Keratinocyte (primary cell): ENCODE measurements around the gene ANKRD13A.

ENCODE experiments used
- EZH2 ChIP-seq: IDR thresholded peaks from one replicate; pipeline ENCODE4 v1.6.1; 2012; ENCODE audit warnings: inconsistent platforms, mild to moderate bottlenecking, low read length, moderate library complexity
- TF ChIP-seq, protein P1 (sequence below), 3 experiments: IDR thresholded peaks in 1 of 3; conservative IDR thresholded peaks in 1 of 3; optimal IDR thresholded peaks in 1 of 3; 2 replicates in 2 of 3; 3 replicates in 1 of 3; pipeline versions ENCODE3 to v1.5.1; 2011; ENCODE audit warnings: low read length in 3 of 3, mild to moderate bottlenecking in 3 of 3, moderate library complexity in 2 of 3, control low read depth in 1 of 3, inconsistent platforms in 1 of 3; ENCODE audit not compliant: insufficient read depth in 2 of 3; ENCODE audit errors: extremely low read depth in 1 of 3

DNA sequence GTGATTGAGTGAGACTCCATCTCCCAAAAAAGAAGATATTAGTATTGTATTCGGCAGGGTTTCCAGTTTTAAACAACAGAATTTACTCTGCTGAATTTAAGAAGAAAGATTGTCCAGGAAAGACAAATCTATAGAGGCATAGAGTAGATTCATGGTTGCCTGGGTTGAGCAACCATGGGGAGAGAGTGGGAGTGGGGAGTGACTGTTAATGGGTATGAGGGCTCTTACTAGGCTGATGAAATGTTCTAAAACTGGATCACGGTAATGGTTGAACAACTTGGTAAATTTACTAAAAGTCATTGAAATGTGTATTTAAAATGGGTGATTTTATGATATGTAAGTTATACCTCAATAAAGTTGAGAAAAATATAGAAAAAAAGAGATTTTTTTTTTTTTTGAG lies 63.0 kb downstream of the ANKRD13A start:
- TF ChIP-seq, protein P1, sequence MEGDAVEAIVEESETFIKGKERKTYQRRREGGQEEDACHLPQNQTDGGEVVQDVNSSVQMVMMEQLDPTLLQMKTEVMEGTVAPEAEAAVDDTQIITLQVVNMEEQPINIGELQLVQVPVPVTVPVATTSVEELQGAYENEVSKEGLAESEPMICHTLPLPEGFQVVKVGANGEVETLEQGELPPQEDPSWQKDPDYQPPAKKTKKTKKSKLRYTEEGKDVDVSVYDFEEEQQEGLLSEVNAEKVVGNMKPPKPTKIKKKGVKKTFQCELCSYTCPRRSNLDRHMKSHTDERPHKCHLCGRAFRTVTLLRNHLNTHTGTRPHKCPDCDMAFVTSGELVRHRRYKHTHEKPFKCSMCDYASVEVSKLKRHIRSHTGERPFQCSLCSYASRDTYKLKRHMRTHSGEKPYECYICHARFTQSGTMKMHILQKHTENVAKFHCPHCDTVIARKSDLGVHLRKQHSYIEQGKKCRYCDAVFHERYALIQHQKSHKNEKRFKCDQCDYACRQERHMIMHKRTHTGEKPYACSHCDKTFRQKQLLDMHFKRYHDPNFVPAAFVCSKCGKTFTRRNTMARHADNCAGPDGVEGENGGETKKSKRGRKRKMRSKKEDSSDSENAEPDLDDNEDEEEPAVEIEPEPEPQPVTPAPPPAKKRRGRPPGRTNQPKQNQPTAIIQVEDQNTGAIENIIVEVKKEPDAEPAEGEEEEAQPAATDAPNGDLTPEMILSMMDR (optimal IDR thresholded peaks at IDR 0.05 in 1 of 3, IDR thresholded peaks at IDR 0.05 in 1 of 3, conservative IDR thresholded peaks at IDR 0.05 in 1 of 3; ENCODE audit: extremely low read depth in 1 of 3, insufficient read depth in 2 of 3, low read length in 3 of 3), result no peak
- TF ChIP-seq EZH2, result no peak
